HG02588 (cell line): ENCODE data around the gene ABCC4.
"Not testable (repeated sequence)": the region's sequence is repeated elsewhere in the genome, so short reads cannot be mapped to it uniquely, and the experiment has no call there.

Experiments used
- ATAC-seq: cut with Tn5 transposase; IDR thresholded peaks from one replicate; pipeline ENCODE4 v1.9.1; 2021; ENCODE audit warnings: mild to moderate bottlenecking, moderate library complexity; ENCODE audit not compliant: unreplicated experiment

ABCC4 gene

DNA sequence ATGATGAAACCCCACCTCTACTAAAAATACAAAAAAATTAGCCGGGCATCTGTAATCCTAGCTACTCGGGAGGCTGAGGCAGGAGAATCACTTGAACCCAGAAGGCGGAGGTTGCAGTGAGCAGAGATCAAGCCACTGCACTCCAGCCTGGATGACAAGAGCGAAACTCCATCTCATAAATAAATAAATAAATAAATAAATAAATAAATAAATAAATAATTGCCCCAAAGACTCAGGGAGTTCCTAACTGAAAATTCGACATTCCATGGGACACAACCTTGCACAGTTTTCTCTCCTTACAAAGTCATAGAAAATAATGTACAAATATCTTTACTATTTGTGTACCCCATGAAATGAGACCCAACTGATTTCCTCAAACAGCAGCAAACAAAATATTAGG is 134.2 kb downstream of the ABCC4 start:
- not testable (repeated sequence) for ATAC-seq

DNA sequence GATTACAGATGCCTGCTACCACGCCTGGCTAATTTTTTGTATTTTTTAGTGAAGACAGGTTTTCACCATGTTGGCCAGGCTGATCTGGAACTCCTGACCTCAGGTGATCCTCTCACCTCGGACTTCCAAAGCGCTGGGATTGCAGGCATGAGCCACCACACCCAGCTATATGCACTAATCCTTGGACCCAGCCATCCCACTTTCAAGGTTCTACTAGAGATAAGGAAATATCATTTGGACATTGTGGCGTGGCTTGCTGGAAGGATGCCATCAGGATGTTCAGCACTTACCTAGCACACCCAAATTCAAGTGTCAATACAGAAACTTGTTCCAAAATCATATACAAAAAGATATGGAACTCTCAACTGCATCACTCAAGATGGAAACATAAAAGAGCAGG is 136.4 kb downstream of the ABCC4 start:
- ATAC-seq: no peak

- ATAC-seq: no peak
These were observed 140.9 kb downstream of the ABCC4 start for GRCh38 chr13:95160112-95160906.

GRCh38 chr13:95159458-95159857 is 141.8 kb downstream of the ABCC4 start:
- no peak for ATAC-seq

DNA sequence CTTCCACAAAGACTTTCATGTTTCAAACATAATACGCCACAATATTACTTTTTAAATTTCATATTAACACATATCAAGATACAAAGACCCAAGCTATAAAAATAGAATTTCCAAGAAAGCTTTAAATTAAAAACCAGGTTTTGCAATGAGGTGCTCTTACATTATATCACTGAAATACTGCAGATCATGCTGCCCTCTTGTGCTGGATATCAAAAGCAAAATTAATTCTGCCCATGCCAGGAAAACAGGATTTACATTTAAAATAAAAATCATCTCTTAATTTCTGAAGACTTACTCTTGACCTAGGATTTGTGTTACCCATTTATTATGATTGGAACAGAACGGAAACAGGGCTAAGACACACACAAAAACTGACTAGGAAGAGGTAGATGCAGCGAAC is 145.0 kb downstream of the ABCC4 start:
- ATAC-seq: no peak

DNA sequence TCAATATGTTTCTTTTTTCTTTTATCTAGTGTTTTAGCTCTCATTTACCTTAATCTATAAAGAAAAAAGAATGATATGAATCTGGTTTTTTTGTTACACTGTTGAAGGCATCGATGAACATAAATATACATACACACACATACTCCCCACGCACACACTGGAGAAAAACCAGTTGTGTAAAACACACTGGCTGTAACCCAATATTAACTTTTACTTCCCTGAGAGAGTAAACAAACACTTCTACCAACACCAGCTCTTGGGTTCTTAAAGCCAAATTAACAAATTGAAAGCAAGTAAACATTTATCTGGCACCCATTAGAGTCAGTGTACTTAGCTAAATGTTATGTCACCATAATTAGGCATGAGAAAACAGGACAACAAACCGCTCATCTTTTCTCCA is 145.7 kb downstream of the ABCC4 start:
- no peak for ATAC-seq

- ATAC-seq: no peak
These were observed 146.2 kb downstream of the ABCC4 start for GRCh38 chr13:95155093-95155492.

DNA sequence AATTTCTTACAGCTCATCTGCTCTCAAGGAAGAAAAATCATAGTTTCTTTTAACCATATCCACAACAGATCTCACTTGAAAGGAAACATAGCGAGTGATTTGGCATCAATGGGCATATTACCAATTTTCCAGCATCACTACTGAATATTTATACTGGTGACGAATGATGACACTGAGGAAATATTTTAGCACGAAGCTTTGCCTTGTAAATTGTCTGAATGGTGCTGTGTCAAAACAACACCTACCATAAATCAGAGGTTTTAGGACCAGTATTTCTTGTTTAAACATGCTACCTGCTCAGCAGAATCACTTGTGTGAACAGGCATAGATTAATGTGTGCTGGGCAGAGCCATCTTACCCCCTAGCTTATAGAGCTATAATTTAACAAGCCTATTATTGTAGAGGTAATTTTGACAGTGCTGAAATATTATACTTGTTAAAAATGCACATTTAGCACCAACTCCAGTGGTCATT is 146.8 kb downstream of the ABCC4 start:
- no peak for ATAC-seq

DNA sequence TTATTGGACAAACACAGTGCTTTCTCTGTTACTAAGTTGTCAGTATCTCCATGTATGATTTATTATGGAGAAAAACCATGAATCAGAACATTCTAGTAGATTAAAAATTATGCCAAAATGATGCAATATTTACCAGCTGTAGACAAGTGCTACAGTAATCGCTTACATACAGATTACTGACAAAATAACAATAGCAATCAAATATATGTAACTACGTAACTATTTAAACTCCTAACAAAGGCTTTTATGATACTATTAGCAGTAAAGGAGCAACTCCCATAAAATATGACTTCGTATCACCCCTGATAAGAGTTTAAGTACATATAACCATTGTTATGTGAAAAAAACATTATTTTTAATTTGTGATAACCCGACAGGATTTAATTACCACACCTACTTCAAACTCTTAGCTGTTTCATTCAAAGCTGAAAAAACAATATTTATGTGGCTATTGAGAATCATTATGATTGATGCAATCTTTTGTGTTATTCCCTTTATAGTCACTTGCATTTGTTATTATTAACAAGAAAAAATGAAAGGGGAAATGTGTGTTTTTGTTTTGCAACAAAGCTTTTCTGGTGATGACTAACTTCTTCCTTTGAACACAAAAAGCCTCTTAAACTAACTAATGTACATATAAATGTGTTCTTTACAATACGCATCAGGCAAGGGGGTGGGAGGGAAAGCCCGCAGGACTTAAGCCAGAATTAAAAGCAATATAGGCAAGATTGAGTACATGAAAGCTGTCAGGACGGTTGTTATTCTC is 147.4 kb downstream of the ABCC4 start:
- no peak for ATAC-seq

DNA sequence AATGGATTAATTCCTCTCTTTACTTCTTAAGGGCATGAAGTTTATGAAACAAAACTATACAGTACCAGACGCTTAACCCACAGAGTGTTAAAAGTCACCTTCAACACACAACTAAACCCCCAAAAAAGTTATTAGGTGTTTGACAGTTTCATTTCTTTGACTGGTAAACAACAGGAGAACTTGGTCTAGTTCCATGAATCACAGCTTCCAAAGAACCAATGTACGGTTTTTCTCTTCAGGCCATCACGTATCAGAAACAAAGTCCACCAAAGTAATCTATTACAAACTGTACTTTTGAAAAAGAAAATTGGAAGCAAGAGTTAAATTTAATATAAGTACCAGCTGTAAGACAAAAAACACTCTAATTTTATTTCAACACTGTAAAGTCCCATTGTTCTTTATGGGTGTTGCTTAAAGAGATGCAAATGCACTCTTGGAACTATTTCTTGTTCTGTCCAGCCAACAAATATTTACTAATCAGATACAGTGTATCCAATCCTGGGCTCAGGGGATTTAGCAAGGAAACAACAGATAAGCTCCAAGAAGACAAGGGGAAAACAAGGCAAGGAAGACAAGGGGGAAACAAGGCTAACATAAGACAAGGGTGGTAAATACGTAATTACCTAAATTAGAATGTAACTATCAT is 149.2 kb downstream of the ABCC4 start:
- no peak for ATAC-seq

GRCh38 chr13:95150555-95150954 is 150.7 kb downstream of the ABCC4 start:
- ATAC-seq: no peak

GRCh38 chr13:95146486-95146885 is 154.8 kb downstream of the ABCC4 start:
- no peak for ATAC-seq

GRCh38 chr13:95145587-95145986 is 155.7 kb downstream of the ABCC4 start:
- ATAC-seq: no peak

DNA sequence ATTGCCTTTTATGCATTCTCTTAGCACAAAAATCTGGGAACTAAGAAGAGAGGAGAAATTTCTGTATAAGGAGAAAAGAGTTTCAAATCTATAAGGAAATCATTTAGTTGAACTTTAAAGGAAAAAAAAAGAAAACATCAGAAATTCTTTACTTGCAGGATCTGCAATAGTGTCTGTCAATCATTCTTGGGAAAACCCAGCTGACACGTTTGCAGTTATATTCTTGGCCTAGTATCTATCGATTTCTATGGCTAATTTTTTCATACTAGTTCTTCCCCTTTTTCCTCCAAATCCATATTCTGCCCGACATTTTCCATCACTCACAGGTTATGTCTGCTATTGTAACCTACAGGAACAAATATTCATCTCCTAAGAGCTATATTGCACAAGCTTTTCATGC is 160.7 kb downstream of the ABCC4 start:
- ATAC-seq: no peak

GRCh38 chr13:95138876-95139585 is 162.2 kb downstream of the ABCC4 start:
- ATAC-seq: no peak

DNA sequence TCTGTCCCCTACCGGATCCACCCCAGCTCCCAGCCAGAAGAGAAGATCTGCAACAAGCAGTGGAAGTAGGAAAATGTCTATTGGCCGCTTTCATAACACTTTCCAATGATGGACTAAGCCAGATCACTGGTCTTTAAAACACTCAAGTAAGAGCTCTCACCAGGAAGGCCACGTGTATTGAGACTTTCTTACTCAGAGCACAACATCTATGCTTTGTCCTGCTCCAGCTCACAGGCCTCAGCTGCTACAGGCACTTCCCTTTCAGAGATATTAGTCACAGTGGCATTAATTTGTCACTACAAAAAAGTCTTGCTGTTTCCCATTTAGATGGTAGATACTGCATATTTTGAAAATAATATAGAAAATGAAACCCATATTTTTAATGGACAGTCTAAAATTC is 164.2 kb downstream of the ABCC4 start:
- peak; percentile 85 for ATAC-seq

GRCh38 chr13:95136638-95137037 is 164.6 kb downstream of the ABCC4 start:
- ATAC-seq: peak; percentile 10

GRCh38 chr13:95133498-95133897 is 167.8 kb downstream of the ABCC4 start:
- ATAC-seq: no peak

DNA sequence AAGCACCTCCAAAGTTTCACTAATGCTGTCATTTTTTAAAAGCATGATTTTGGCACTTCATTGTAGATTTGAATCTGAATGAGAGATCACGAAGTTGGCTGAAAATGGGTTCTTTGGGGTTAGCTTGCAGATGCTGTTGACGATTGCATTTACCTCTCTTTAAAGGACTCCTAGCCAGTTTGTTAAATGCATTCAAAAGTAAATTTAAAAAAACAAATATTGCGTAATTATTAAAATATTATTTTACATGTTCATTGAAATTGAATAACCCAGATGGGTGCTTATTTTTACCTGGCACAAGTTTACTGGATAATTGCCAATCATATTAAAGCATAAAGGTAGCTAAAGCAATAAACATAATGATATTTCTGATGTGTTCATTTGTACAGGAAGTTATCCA is 172.2 kb downstream of the ABCC4 start:
- ATAC-seq: no peak

DNA sequence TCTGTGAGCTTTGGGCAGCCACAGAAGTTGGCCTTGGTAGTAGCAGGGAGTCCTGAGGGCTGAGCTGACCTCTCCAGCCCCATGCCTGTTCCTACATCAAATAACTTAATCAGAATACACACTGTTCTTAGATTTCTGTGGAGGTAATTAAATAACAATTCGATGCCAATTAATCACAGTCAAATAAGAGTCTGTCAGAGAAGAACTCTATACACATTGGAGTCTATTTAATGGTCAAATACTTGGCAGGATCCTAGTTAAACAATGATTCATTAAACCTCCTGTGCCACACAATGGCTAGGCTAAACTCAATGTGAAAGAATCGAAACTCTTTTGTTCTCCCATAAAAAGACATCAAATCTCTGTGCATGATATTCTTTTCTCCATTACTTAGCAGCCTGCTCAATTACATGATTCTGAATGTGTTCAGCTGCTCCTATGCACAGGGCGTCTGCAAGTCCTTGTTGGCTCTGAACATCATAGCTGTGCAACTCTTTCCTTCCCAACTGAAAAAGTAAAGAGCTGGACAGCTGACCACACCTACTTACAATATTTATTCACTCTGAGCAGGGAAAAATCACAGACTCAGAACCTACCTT is 173.1 kb downstream of the ABCC4 start:
- ATAC-seq: no peak

GRCh38 chr13:95124959-95125358 is 176.3 kb downstream of the ABCC4 start:
- ATAC-seq: no peak
